Measurements from ENCODE around the gene OR52N2.

OR52N2 gene

GRCh38 chr11:5841797-5842196 lies 33.1 kb downstream of the OR52N2 start, which contains the start of gene OR52E6:
Gene OR52E6 (minus strand): TSS chr11:5841897. CDS start chr11:5841897, 0 bp downstream.
- TF ChIP-seq CTCF (IDR thresholded peaks at IDR 0.05; ENCODE audit: extremely low read depth, missing control alignments): no peak
- no peak for DNase-seq (ENCODE audit: low spot score)

DNA sequence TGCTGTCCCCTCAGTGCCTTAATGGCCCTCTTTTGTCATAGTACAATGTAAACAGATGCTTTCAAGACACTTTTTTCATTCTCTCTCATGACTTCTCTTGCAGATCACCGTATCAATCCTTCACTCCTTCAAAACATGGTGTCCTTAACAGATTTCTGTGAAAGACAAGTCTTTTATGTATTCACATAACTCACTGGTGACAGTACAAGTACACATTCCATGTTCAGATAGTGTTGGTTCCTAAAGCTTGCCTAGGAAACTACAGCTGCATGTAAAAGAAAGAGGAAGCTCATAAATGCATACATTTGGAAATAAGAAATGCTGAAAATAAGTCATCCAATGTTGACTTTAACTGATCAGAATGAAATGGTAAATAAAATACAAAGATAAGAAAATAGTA lies 38.0 kb downstream of the OR52N2 start:
- no peak for TF ChIP-seq CTCF (IDR thresholded peaks at IDR 0.05; ENCODE audit: extremely low read depth, missing control alignments)
- no peak for DNase-seq (ENCODE audit: low spot score)

DNA sequence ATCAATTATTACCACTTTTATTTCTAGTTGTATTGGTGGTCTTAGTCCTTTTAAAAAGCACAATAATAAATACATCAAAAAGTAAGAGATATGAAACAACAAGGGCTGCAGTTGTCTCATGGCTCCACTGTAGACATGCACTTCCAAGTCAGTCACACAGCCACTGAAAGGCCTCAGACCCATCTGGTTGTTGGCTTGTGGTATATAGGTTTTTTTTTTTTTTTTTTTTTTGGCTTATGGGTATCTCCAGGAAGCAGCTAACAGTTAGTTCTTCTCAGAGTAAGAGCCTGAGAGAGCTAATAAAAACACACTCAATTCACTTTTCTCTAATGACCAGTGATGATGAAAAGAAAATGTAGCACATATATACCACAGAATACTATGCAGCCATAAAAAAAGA lies 39.0 kb downstream of the OR52N2 start:
- DNase-seq (ENCODE audit: low spot score): no peak
- no peak for TF ChIP-seq CTCF (IDR thresholded peaks at IDR 0.05; ENCODE audit: extremely low read depth, missing control alignments)

GRCh38 chr11:5851002-5851401 lies 42.3 kb downstream of the OR52N2 start:
- TF ChIP-seq CTCF (IDR thresholded peaks at IDR 0.05; ENCODE audit: extremely low read depth, missing control alignments): no peak
- no peak for DNase-seq (ENCODE audit: low spot score)

GRCh38 chr11:5857590-5857989 lies 48.9 kb downstream of the OR52N2 start, which contains the start of gene OR52E8:
Gene OR52E8 (minus strand): TSS chr11:5857690. CDS start chr11:5857690, 0 bp downstream.
- no peak for TF ChIP-seq CTCF (IDR thresholded peaks at IDR 0.05; ENCODE audit: extremely low read depth, missing control alignments)
- DNase-seq (ENCODE audit: low spot score): no peak

DNA sequence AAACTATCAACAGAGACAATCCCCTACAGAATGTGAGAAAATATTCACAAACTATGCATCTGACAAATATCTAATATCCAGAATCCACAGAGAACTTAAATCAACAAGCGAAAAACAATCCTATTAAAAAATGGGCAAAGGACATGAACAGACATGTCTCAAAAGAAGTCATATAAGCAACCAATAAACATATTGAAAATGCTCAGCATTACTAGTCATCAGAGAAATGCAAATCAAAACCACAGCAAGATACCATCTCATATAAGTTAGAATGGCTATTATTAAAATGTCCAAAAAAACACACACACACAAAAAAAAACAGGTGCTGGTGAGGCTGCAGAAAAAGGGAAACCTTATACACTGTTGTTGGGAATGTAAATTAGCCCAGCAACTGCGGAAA lies 57.1 kb downstream of the OR52N2 start:
- TF ChIP-seq CTCF (IDR thresholded peaks at IDR 0.05; ENCODE audit: extremely low read depth, missing control alignments): no peak
- DNase-seq (ENCODE audit: low spot score): no peak

Measured in GM20000 (cell line).